ENCODE measurements around the gene RASGRP1. TPM values are rescaled to one million over a fixed set of nuclear protein-coding genes. Genes with fewer than 3 reads are reported as not detected.

The RASGRP1 gene
- total RNA-seq, 4 donors from 2014 or later, result 0.22 to 2.1 (median 1.3) TPM

GRCh38 chr15:38524156-38524555, 40.5 kb downstream of the RASGRP1 start:
- no peaks in the 10 kb centered on the region for H3K4me1 ChIP-seq
- no peak overlapping the region for H3K27ac ChIP-seq
- no peak for DNase-seq (ENCODE audit: low spot score in 2 of 2)
- 82 to 93% methylated on average over 5 of the region's 5 CpGs for WGBS, 2 donors
- H3K36me3 ChIP-seq, result no peaks in the 10 kb centered on the region
- TF ChIP-seq CTCF (IDR thresholded peaks at IDR 0.05) (no peak), EP300 (IDR thresholded peaks at IDR 0.05) (no peak), POLR2A (IDR thresholded peaks at IDR 0.05) (no peak)
- H3K27me3 ChIP-seq, result no peaks in the 10 kb centered on the region
- no peak overlapping the region for H3K4me3 ChIP-seq
- H3K9me3 ChIP-seq, result no peaks in the 10 kb centered on the region

GRCh38 chr15:38522922-38523321, 41.7 kb downstream of the RASGRP1 start:
- DNase-seq (ENCODE audit: low spot score in 2 of 2), result no peak
- H3K4me1 ChIP-seq, result no peaks in the 10 kb centered on the region
- H3K9me3 ChIP-seq, result no peaks in the 10 kb centered on the region
- no peaks in the 10 kb centered on the region for H3K27me3 ChIP-seq
- no peaks in the 10 kb centered on the region for H3K36me3 ChIP-seq
- no peak overlapping the region for H3K4me3 ChIP-seq
- whole genome bisulfite sequencing, 2 donors, result 62 to 64% methylated on average over 4 of the region's 4 CpGs
- H3K27ac ChIP-seq, result no peak overlapping the region
- no peak for TF ChIP-seq EP300 (IDR thresholded peaks at IDR 0.05)
- TF ChIP-seq CTCF (IDR thresholded peaks at IDR 0.05), result no peak
- no peak for TF ChIP-seq POLR2A (IDR thresholded peaks at IDR 0.05)

GRCh38 chr15:38521316-38521715, 43.3 kb downstream of the RASGRP1 start:
- Histone ChIP-seq H3K9me3 (no peaks in the 10 kb centered on the region), H3K27ac (no peak overlapping the region), H3K36me3 (no peaks in the 10 kb centered on the region), H3K27me3 (no peaks in the 10 kb centered on the region), H3K4me3 (no peak overlapping the region), H3K4me1 (no peaks in the 10 kb centered on the region)
- TF ChIP-seq CTCF (IDR thresholded peaks at IDR 0.05) (no peak), EP300 (IDR thresholded peaks at IDR 0.05) (no peak), POLR2A (IDR thresholded peaks at IDR 0.05) (no peak)
- WGBS, 2 donors, result 62 to 71% methylated on average over 5 of the region's 5 CpGs
- DNase-seq (ENCODE audit: low spot score in 2 of 2), result no peak

- no peak for DNase-seq (ENCODE audit: low spot score in 2 of 2)
- Histone ChIP-seq H3K27ac (no peak overlapping the region), H3K36me3 (no peaks in the 10 kb centered on the region), H3K4me3 (no peak overlapping the region), H3K27me3 (peaks cover 0 to under 1% of the 10 kb centered on the region in 2 donors), H3K9me3 (no peaks in the 10 kb centered on the region), H3K4me1 (no peaks in the 10 kb centered on the region)
- TF ChIP-seq EP300 (IDR thresholded peaks at IDR 0.05), result no peak
- no peak for TF ChIP-seq CTCF (IDR thresholded peaks at IDR 0.05)
- no peak for TF ChIP-seq POLR2A (IDR thresholded peaks at IDR 0.05)
- 59 to 60% methylated on average over 3 of the region's 3 CpGs for WGBS, 2 donors
Observed at GRCh38 chr15:38520035-38520434, 44.6 kb downstream of the RASGRP1 start.

- 93 to 96% methylated on average over 4 of the region's 4 CpGs for WGBS, 2 donors
- H3K4me3 ChIP-seq, result no peak overlapping the region
- peaks cover 0 to 17% of the 10 kb centered on the region in 2 donors for H3K27me3 ChIP-seq
- TF ChIP-seq EP300 (IDR thresholded peaks at IDR 0.05) (no peak), CTCF (IDR thresholded peaks at IDR 0.05) (no peak), POLR2A (IDR thresholded peaks at IDR 0.05) (no peak)
- H3K36me3 ChIP-seq, result no peaks in the 10 kb centered on the region
- no peak overlapping the region for H3K27ac ChIP-seq
- no peaks in the 10 kb centered on the region for H3K4me1 ChIP-seq
- DNase-seq (ENCODE audit: low spot score in 2 of 2), result no peak
- no peaks in the 10 kb centered on the region for H3K9me3 ChIP-seq
Observed at GRCh38 chr15:38518084-38518483, 46.5 kb downstream of the RASGRP1 start.

Measured in tibial nerve (tissue), 4 donors.